VCaP (cell line): ENCODE measurements around the gene NEDD8.

Source experiments
- H3K27ac ChIP-seq: fragments of 450-650 bp; 2 replicates; pipeline ENCODE4 v1.5.1; 2017
- TF ChIP-seq, protein P1 (sequence below): fragments of 450-650 bp; conservative IDR thresholded peaks from 2 replicates; pipeline ENCODE4 v1.5.1; 2017; ENCODE audit warnings: mild to moderate bottlenecking, moderate library complexity

Gene NEDD8

DNA sequence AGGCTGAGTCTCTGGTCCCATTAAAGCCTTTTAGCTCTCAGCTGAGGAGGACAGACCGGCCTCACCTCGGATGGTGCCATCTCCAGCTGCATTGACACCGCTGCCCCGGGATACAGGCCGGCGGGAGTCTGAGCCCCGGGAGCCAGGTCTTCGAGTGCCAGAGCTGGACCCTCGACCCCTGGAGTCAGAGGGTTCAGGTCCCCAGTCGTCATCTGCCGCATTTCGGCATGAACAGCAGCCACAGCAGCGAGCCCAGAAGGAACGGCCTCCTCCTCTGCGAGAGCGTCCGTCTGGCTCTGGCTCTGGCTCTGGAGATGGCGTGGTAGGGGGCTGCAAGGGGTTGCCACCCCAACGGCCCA lies 29.8 kb upstream of the NEDD8 start:
- no peak overlapping the region for H3K27ac ChIP-seq
- TF ChIP-seq, protein P1, sequence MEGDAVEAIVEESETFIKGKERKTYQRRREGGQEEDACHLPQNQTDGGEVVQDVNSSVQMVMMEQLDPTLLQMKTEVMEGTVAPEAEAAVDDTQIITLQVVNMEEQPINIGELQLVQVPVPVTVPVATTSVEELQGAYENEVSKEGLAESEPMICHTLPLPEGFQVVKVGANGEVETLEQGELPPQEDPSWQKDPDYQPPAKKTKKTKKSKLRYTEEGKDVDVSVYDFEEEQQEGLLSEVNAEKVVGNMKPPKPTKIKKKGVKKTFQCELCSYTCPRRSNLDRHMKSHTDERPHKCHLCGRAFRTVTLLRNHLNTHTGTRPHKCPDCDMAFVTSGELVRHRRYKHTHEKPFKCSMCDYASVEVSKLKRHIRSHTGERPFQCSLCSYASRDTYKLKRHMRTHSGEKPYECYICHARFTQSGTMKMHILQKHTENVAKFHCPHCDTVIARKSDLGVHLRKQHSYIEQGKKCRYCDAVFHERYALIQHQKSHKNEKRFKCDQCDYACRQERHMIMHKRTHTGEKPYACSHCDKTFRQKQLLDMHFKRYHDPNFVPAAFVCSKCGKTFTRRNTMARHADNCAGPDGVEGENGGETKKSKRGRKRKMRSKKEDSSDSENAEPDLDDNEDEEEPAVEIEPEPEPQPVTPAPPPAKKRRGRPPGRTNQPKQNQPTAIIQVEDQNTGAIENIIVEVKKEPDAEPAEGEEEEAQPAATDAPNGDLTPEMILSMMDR, result no peak

DNA sequence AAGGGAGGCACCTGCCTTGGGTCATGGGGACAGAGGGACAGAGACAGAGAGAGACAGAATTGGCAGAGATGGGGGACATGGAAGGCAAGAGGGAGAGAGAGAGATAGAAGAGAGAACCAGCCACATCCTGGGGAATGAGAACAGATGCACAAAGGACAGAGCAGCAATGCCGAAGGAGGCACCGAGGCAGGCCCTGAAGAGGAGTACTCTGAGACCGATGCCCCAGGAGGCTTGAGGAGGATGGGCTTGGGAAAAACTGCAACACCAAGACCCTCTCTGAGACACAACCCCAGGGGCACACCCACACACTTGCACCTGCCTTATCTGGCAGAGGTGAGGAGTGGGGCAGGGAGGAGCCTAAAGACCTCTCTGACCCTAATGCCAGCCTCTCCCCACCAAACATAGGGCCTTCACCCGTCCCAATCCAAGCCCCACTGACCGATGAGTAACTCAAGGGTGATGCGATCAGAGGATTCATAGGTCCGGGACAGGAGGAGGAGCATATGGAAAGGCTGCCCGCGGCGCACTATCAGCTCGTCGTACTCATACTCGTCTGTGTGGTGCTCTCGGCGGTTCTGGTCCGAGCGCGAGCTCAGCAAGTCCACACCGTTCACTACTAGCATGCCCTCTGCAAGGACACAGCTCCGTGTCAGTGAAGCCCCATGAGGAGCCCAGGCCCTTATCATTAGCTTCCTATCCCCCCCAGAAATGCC lies 29.2 kb upstream of the NEDD8 start:
- TF ChIP-seq, protein P1, result no peak
- no peak overlapping the region for H3K27ac ChIP-seq

DNA sequence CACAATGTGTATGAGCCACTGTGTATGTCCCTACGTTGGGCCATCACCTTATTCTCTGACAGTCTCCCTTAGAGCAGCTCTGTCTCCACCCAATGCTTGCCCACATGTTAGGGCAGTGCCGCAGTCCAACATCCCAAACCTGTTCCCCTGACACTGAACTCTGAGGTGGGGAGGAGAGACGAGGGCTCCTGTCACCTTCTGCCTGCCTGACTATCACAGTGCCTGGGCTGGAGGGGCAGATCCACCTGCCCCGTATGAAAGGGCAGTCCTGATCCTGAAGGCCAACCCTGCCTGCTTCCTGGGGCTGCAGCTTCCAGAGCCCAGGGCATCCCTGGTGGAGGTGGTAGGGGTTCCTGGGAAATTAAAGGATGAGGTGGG lies 28.6 kb upstream of the NEDD8 start:
- TF ChIP-seq, protein P1, result no peak
- no peak overlapping the region for H3K27ac ChIP-seq

GRCh38 chr14:24260026-24260779 lies 28.0 kb upstream of the NEDD8 start:
- TF ChIP-seq, protein P1, result no peak
- H3K27ac ChIP-seq, result no peak overlapping the region

DNA sequence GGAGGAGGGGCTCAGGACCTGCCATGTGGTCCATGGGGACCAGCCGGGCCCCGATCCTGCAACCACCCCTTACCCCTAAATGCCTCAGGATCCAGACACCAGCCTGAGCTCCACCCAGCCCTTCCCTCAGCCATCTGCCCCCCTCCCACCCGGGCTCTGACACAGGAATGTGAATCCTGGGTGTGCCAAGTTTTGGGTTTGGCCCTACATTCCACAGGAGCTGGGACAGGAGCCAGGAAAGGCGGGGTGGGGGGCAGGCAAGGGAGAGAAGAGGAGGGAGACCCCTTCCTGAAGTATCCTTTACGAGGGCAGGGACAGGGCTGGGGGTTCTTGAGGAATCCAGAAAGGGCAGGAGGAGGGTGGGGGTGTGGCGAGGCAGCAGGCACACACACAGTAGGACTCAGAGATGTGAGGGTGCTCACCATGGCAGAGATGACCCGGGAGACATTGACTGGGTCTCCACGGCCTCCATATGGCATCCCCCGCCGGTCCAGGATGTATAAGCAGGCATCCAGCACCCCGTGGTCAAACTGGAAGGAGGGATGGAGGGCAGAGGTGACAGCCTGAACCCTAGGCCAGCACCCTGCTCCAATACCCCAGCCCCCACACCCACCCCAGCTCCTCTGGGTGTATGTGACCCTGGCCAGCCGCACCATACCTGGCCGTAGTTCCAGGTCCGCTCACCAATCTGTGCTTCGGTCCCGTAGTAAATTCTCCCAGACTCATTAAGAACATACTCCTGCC lies 27.3 kb upstream of the NEDD8 start:
- no peak overlapping the region for H3K27ac ChIP-seq
- TF ChIP-seq, protein P1, result no peak

DNA sequence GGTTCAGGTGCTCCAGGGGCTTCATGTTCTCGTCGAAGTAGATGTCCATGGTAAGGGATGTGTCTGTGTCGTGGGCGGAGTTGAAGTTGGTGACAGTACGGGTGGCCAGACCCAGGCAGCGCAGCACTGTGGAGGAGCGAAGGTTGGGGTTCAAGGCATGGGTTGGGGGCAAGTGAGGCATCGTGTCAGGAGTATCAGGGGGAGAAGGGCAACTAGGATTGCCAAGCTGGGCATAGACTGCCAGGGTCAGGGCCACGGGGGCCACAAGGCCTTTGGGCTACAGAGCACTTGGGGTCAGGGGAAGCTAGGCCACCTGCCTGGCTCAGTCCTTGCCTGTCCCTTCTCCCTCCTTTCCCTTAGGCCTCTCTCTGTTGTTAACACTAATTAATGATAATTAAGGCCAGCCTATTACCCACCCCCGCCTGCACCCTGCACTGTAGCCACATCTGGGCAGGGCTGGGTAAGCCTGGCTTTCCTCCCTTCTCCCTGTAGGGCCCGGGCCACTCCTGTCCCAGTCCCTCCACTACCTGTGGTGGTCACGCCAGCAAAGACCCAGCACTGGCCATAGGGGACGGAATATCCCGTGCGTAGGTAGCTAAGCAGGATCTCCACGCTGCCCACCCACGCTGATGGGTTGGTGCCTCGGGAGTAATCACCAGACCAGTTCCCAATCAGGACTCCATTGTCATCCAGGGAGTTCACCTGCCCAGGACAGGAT lies 26.5 kb upstream of the NEDD8 start:
- no peak overlapping the region for H3K27ac ChIP-seq
- TF ChIP-seq, protein P1, result no peak

- TF ChIP-seq, protein P1, result no peak
- H3K27ac ChIP-seq, result no peak overlapping the region
These were observed 26.0 kb upstream of the NEDD8 start for GRCh38 chr14:24258119-24258518.
